DOHH2 (cell line): ENCODE results near the gene ACER3.

Source experiments
- H3F3A ChIP-seq: fragments of 200-600 bp; sonication (generic), shearing (Covaris generic); 2 replicates; pipeline ENCODE4 v1.6.0; 2016; ENCODE audit warnings: antibody characterized with exemption, mild to moderate bottlenecking; ENCODE audit not compliant: control insufficient read depth, insufficient read depth
- H3K27ac ChIP-seq: fragments of 200-600 bp; sonication (generic); 2 replicates; pipeline ENCODE4 v1.5.1; 2014; ENCODE audit warnings: low read depth, mild to moderate bottlenecking, low read length, moderate library complexity
- H3K27me3 ChIP-seq: fragments of 200-600 bp; sonication (generic); 2 replicates; pipeline ENCODE4 v1.6.1; 2014; ENCODE audit warnings: mild to moderate bottlenecking, low read length, mixed read lengths; ENCODE audit not compliant: control insufficient read depth
- H3K36me3 ChIP-seq: fragments of 200-600 bp; sonication (generic); 2 replicates; pipeline ENCODE4 v1.6.1; 2014; ENCODE audit warnings: mild to moderate bottlenecking, low read length, moderate library complexity, mixed read lengths; ENCODE audit not compliant: control insufficient read depth
- H3K4me1 ChIP-seq: fragments of 200-600 bp; sonication (generic); 2 replicates; pipeline ENCODE4 v1.6.1; 2014; ENCODE audit warnings: mild to moderate bottlenecking, low read length, mixed read lengths; ENCODE audit not compliant: control insufficient read depth
- H3K4me2 ChIP-seq: fragments of 200-600 bp; sonication (generic); 2 replicates; pipeline ENCODE4 v1.6.0; 2014; ENCODE audit warnings: mild to moderate bottlenecking, low read length, moderate library complexity
- H3K4me3 ChIP-seq: fragments of 200-600 bp; sonication (generic); 2 replicates; pipeline ENCODE4 v1.5.1; 2014; ENCODE audit warnings: mild to moderate bottlenecking, low read length, mixed read lengths
- H3K79me2 ChIP-seq: fragments of 200-600 bp; sonication (generic); 2 replicates; pipeline ENCODE4 v1.6.1; 2014; ENCODE audit warnings: mild to moderate bottlenecking, low read length, mixed read lengths; ENCODE audit not compliant: control insufficient read depth
- H3K9me2 ChIP-seq: fragments of 200-600 bp; sonication (generic); replicated peaks from 2 replicates; pipeline ENCODE4 v1.6.1; 2014; ENCODE audit warnings: mild to moderate bottlenecking, low read length, mixed read lengths; ENCODE audit not compliant: control insufficient read depth
- H3K9me3 ChIP-seq: fragments of 200-600 bp; sonication (generic); 2 replicates; pipeline ENCODE4 v1.6.1; 2014; ENCODE audit warnings: antibody characterized with exemption, low read length, mixed read lengths; ENCODE audit not compliant: control insufficient read depth, insufficient read depth
- H4K20me1 ChIP-seq: fragments of 200-600 bp; sonication (generic); 2 replicates; pipeline ENCODE4 v1.6.0; 2014; ENCODE audit warnings: low read depth, mild to moderate bottlenecking, antibody characterized with exemption, low read length, moderate library complexity; ENCODE audit not compliant: control insufficient read depth, insufficient read depth
- EZH2phosphoT487 ChIP-seq: fragments of 200-600 bp; sonication (generic); IDR thresholded peaks from 2 replicates; pipeline ENCODE4 v1.6.1; 2017; ENCODE audit warnings: borderline replicate concordance, mild to moderate bottlenecking, antibody characterized with exemption, low read length, moderate library complexity, mixed read lengths
- TF ChIP-seq, protein P1 (sequence below): fragments of 200-600 bp; sonication (generic); IDR thresholded peaks from one replicate; pipeline ENCODE4 v1.5.1; 2014; ENCODE audit warnings: antibody characterized with exemption, mild to moderate bottlenecking, low read depth, low read length; ENCODE audit not compliant: poor library complexity, severe bottlenecking

Gene ACER3

DNA sequence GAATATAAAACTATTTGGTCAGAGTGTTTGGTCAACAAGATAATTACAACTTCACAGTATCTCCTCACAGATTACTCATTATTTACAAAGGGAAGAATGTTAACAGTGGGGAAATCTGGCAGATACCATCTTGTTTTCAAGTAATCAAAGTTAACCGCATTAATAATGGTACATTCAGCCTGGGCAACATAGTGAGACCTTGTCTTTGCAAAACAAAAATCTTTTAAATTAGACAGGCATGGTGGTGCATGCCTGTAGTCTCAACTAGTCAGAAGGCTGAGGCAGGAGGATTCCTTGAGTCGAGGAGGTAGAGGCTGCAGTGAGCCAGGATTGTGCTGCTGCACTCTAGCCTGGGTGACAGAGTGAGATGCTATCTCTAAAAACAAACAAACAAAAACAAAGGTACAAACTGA lies 78.5 kb downstream of the ACER3 start:
- Histone ChIP-seq H3K27me3 (no peaks in the 10 kb centered on the region), H3K4me1 (no peaks in the 10 kb centered on the region), H3K36me3 (no peaks in the 10 kb centered on the region), H3K27ac (no peak overlapping the region), H4K20me1 (no peaks in the 10 kb centered on the region), H3K4me3 (no peak overlapping the region), H3K4me2 (no peak overlapping the region), H3K9me2 (no peaks in the 10 kb centered on the region), H3F3A (no peaks in the 10 kb centered on the region), H3K79me2 (no peaks in the 10 kb centered on the region), H3K9me3 (no peaks in the 10 kb centered on the region)
- TF ChIP-seq, protein P1, sequence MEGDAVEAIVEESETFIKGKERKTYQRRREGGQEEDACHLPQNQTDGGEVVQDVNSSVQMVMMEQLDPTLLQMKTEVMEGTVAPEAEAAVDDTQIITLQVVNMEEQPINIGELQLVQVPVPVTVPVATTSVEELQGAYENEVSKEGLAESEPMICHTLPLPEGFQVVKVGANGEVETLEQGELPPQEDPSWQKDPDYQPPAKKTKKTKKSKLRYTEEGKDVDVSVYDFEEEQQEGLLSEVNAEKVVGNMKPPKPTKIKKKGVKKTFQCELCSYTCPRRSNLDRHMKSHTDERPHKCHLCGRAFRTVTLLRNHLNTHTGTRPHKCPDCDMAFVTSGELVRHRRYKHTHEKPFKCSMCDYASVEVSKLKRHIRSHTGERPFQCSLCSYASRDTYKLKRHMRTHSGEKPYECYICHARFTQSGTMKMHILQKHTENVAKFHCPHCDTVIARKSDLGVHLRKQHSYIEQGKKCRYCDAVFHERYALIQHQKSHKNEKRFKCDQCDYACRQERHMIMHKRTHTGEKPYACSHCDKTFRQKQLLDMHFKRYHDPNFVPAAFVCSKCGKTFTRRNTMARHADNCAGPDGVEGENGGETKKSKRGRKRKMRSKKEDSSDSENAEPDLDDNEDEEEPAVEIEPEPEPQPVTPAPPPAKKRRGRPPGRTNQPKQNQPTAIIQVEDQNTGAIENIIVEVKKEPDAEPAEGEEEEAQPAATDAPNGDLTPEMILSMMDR, result no peak
- TF ChIP-seq EZH2phosphoT487, result no peak

- Histone ChIP-seq H4K20me1 (no peaks in the 10 kb centered on the region), H3K9me2 (no peaks in the 10 kb centered on the region), H3K79me2 (no peaks in the 10 kb centered on the region), H3F3A (no peaks in the 10 kb centered on the region), H3K4me3 (no peak overlapping the region), H3K27ac (no peak overlapping the region), H3K4me2 (no peak overlapping the region), H3K36me3 (no peaks in the 10 kb centered on the region), H3K4me1 (no peaks in the 10 kb centered on the region), H3K9me3 (no peaks in the 10 kb centered on the region), H3K27me3 (no peaks in the 10 kb centered on the region)
- TF ChIP-seq, protein P1, result no peak
- TF ChIP-seq EZH2phosphoT487, result no peak
Observed at GRCh38 chr11:76944225-76944624, 83.5 kb downstream of the ACER3 start.

- no peak for TF ChIP-seq EZH2phosphoT487
- TF ChIP-seq, protein P1, result no peak
- H3K9me3 ChIP-seq, result no peaks in the 10 kb centered on the region
- no peaks in the 10 kb centered on the region for H3K79me2 ChIP-seq
- no peaks in the 10 kb centered on the region for H4K20me1 ChIP-seq
- H3K27me3 ChIP-seq, result no peaks in the 10 kb centered on the region
- H3K27ac ChIP-seq, result no peak overlapping the region
- no peak overlapping the region for H3K4me3 ChIP-seq
- H3K36me3 ChIP-seq, result no peaks in the 10 kb centered on the region
- H3K4me1 ChIP-seq, result no peaks in the 10 kb centered on the region
- H3K4me2 ChIP-seq, result no peak overlapping the region
- H3F3A ChIP-seq, result no peaks in the 10 kb centered on the region
- no peaks in the 10 kb centered on the region for H3K9me2 ChIP-seq
Observed at GRCh38 chr11:76946223-76946622, 85.5 kb downstream of the ACER3 start.

- no peaks in the 10 kb centered on the region for H3K9me2 ChIP-seq
- H3K4me2 ChIP-seq, result no peak overlapping the region
- H3K4me1 ChIP-seq, result no peaks in the 10 kb centered on the region
- TF ChIP-seq, protein P1, result no peak
- TF ChIP-seq EZH2phosphoT487, result no peak
- H3K36me3 ChIP-seq, result no peaks in the 10 kb centered on the region
- H3K27ac ChIP-seq, result no peak overlapping the region
- no peaks in the 10 kb centered on the region for H4K20me1 ChIP-seq
- H3K4me3 ChIP-seq, result no peak overlapping the region
- H3F3A ChIP-seq, result no peaks in the 10 kb centered on the region
- H3K79me2 ChIP-seq, result no peaks in the 10 kb centered on the region
- H3K27me3 ChIP-seq, result no peaks in the 10 kb centered on the region
- H3K9me3 ChIP-seq, result no peaks in the 10 kb centered on the region
Observed at GRCh38 chr11:76947190-76947589, 86.5 kb downstream of the ACER3 start.
